ENCODE measurements around the gene GLI1.

DNA sequence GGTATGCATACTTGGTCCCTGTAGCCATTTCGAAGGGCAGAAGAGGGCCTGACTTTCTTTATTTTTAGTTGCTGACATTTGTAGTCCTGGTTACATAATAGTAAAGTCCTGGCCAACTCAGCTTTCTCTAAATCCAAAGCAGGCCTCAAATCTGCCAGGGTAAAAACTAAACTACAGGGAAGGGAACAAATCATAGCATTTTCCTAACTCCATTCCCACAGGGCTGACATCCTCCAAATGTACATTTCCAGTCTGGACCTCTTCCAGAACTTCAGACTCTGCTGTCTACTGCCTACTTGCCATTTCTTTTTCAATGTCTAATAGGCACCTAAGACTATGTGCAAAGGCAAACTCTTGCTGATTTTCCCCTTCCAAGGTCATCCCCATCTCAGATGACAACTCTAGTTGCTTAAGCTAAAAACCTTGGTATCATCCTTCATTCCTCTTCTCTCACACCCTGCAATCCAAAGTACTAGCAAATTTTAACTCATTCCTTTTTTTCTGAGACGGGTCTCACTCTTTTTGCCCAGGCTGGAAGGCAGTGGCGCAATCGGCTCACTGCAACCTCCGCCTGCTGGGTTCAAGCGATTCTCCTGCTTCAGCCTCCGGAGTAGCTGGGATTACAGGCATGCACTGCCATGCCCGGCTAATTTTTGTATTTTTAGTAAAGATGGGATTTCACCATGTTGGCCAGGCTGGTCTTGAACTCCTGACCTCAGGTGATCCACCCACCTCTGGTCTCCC is 58.8 kb downstream of the GLI1 start:
- TF ChIP-seq, protein P1, sequence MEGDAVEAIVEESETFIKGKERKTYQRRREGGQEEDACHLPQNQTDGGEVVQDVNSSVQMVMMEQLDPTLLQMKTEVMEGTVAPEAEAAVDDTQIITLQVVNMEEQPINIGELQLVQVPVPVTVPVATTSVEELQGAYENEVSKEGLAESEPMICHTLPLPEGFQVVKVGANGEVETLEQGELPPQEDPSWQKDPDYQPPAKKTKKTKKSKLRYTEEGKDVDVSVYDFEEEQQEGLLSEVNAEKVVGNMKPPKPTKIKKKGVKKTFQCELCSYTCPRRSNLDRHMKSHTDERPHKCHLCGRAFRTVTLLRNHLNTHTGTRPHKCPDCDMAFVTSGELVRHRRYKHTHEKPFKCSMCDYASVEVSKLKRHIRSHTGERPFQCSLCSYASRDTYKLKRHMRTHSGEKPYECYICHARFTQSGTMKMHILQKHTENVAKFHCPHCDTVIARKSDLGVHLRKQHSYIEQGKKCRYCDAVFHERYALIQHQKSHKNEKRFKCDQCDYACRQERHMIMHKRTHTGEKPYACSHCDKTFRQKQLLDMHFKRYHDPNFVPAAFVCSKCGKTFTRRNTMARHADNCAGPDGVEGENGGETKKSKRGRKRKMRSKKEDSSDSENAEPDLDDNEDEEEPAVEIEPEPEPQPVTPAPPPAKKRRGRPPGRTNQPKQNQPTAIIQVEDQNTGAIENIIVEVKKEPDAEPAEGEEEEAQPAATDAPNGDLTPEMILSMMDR (conservative IDR thresholded peaks at IDR 0.05; ENCODE audit: low read depth, low read length), result no peak
- TF ChIP-seq EZH2 (IDR thresholded peaks at IDR 0.05; ENCODE audit: borderline replicate concordance, low read depth, low read length, poor library complexity, severe bottlenecking), result no peak
